HG03064 (cell line): ENCODE measurements around the gene ARHGAP33.

Experiments
- ATAC-seq: cut with Tn5 transposase; IDR thresholded peaks from one replicate; pipeline ENCODE4 v1.9.1; 2021; ENCODE audit warnings: low read depth; ENCODE audit not compliant: unreplicated experiment

Gene ARHGAP33

DNA sequence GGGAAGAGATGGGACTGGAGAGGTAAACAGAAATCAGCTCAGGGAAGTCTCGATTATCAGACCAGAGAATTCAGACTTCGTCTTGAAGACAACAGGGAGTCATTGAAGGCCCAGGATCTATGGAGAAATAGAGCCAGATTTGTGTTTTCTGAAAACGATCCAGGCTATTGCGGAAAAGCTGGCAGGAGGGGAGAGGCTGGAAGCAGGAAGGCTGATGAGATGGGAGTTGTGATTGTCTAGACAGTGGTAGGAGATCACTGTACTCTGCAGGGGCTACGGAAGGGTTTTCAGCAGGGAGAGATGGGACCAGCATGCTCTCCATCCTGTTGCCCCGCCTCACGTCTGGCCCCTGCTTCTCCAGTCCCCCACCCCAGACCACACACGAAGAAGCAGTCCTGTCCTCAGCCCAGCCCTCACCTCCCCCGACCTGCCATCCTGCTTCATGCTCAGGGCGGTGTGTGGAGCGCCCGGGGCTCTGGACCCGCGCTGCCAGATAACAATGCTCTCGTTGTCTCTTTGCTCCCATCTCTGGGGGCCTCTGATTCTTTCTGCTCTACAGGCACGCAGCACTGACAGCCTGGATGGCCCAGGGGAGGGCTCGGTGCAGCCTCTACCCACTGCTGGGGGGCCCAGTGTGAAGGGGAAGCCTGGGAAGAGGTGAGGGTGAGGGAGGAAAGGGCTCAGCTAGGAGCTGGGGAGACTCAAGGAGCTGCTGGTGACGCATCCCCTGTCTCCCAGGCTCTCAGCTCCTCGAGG is 1.9 kb downstream of the ARHGAP33 start:
- no peak for ATAC-seq

DNA sequence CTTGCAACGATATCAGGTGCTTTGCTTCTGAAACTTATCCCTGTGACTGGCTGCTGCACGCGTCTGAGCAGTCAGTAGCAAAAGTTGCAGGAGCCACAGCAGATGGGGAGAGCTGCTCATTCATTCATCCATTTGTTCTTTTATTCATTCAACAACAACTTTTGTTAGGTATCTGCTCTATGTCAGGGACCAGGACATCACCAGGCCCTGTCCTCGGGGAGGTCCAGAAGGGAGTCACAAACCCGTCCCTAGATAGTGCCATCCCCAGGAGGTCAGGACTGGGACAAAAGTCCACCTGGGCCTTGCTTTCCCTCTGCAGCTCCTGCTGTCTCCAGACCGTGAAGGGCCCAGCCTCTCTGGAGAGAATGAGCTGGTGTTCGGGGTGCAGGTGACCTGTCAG is 2.6 kb downstream of the ARHGAP33 start:
- ATAC-seq: no peak

GRCh38 chr19:35779033-35779432 is 3.7 kb downstream of the ARHGAP33 start:
- no peak for ATAC-seq

DNA sequence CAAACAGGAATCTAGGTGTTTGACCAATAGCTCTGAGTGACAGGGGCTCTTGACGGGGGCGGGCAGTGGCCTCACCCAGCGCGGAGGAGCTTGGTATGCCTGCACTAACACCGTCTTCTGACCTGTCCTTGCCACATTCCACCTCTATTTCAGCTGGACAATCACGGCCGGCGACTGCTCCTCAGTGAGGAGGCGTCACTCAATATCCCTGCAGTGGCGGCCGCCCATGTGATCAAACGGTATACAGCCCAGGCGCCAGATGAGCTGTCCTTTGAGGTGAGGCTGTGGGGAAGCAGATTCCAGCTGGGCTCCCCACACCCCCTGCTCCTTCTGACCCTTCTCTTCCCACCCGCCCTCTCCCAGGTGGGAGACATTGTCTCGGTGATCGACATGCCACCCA is 4.7 kb downstream of the ARHGAP33 start:
- ATAC-seq: no peak

DNA sequence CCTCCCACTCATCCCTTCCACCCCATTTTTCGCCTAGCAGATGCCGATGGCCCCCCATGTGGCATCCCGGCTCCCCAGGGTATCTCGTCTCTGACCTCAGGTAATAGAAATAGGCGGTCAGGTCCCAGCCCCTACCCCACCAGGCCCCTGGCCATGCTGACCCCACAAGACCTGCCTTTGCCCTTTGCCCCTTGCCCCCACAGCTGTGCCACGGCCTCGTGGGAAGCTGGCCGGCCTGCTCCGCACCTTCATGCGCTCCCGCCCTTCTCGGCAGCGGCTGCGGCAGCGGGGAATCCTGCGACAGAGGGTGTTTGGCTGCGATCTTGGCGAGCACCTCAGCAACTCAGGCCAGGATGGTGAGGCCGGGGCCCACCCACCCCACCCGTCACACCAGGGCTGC is 5.4 kb downstream of the ARHGAP33 start:
- ATAC-seq: no peak

DNA sequence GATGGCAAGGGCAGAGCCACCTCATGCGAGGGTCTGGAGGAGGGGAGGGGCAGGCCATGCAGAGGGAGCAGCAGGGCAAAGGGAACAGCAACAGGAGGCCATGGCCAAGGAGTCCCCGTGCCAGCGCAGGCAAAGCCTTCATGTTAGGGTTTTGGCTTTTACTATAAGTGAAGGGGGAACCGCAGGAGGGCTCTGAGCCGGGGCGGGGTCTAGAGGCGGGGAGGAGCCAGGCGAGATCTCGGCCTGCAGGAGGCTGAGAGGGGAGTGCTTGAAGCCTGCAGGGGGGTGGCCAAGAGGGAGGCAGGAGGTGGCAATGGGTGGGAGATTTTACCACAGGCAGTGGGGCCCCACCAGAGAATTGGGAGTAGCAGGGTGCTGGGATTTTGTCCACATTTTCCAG is 6.3 kb downstream of the ARHGAP33 start:
- no peak for ATAC-seq

DNA sequence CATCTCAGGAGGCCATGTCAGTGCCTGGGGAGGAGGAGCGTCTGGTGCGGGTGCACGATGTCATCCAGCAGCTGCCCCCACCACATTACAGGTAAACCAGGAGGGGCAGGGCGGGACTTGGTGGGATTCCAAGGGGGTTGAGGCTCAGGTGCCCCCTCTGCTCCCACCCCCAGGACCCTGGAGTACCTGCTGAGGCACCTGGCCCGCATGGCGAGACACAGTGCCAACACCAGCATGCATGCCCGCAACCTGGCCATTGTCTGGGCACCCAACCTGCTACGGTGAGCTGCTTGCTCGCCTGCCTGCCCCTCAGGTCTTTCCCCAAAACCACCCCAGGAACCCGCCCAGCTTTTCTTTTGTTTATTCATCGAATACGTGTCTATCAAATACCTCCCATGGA is 7.2 kb downstream of the ARHGAP33 start:
- ATAC-seq: no peak

- no peak for ATAC-seq
Measured at GRCh38 chr19:35783469-35784434, 8.4 kb downstream of the ARHGAP33 start.

DNA sequence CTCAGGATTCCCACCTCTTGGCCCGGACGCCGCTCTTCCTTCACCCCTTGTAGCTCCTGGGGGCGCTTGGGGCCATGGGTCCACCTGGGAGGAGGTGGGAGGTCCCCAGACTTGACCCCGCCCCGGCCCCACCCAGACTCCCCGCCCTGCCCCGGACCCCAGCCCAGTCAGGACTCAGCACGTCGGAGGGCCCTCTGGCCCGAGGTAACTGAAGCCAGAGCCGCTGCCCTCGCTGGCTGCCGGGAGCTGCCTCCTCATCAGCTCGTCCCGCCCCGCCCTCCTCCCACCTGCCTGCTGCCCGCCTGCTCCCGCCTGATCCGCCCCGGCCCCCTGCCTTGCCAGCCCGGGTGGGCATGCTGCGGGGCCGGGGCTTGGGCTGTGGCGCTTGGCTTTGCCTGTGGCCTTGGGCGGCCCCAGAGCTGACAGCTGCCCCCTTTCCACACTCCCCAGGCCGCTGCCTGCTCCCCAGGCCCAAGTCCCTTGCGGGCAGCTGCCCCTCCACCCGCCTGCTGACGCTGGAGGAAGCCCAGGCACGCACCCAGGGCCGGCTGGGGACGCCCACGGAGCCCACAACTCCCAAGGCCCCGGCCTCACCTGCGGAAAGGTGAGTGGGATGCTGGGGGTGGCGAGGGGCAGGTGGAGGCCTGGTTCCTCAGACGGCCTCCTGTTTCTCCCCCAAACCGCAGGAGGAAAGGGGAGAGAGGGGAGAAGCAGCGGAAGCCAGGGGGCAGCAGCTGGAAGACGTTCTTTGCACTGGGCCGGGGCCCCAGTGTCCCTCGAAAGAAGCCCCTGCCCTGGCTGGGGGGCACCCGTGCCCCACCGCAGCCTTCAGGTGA is 9.4 kb downstream of the ARHGAP33 start:
- ATAC-seq: no peak

DNA sequence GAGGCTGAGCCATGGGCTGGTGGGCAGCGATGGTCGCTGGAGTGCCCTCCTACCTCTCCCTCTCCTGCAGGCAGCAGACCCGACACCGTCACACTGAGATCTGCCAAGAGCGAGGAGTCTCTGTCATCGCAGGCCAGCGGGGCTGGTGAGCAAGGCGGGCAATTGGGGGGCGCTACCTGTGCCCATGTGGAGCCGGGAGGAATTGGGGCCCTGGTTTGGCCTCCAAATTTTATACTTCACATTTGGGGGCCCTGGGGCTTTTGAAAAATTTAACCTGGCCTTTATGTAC is 9.9 kb downstream of the ARHGAP33 start:
- no peak for ATAC-seq

DNA sequence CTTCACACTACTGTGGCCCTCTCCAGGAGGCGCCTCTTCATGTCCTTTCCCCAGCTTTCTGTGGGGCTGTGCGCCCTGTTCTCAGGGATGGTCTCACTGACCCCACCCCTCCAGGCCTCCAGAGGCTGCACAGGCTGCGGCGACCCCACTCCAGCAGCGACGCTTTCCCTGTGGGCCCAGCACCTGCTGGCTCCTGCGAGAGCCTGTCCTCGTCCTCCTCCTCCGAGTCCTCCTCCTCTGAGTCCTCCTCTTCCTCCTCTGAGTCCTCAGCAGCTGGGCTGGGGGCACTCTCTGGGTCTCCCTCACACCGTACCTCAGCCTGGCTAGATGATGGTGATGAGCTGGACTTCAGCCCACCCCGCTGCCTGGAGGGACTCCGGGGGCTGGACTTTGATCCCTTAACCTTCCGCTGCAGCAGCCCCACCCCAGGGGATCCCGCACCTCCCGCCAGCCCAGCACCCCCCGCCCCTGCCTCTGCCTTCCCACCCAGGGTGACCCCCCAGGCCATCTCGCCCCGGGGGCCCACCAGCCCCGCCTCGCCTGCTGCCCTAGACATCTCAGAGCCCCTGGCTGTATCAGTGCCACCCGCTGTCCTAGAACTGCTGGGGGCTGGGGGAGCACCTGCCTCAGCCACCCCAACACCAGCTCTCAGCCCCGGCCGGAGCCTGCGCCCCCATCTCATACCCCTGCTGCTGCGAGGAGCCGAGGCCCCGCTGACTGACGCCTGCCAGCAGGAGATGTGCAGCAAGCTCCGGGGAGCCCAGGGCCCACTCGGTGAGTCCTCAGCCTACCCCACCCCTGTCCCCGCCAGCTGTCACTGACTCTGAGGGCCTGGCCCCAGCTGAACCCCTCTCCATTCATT is 11.2 kb downstream of the ARHGAP33 start:
- ATAC-seq: no peak

DNA sequence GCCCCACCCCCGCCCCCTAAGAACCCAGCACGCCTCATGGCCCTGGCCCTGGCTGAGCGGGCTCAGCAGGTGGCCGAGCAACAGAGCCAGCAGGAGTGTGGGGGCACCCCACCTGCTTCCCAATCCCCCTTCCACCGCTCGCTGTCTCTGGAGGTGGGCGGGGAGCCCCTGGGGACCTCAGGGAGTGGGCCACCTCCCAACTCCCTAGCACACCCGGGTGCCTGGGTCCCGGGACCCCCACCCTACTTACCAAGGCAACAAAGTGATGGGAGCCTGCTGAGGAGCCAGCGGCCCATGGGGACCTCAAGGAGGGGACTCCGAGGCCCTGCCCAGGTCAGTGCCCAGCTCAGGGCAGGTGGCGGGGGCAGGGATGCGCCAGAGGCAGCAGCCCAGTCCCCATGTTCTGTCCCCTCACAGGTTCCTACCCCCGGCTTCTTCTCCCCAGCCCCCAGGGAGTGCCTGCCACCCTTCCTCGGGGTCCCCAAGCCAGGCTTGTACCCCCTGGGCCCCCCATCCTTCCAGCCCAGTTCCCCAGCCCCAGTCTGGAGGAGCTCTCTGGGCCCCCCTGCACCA is 11.9 kb downstream of the ARHGAP33 start:
- no peak for ATAC-seq

DNA sequence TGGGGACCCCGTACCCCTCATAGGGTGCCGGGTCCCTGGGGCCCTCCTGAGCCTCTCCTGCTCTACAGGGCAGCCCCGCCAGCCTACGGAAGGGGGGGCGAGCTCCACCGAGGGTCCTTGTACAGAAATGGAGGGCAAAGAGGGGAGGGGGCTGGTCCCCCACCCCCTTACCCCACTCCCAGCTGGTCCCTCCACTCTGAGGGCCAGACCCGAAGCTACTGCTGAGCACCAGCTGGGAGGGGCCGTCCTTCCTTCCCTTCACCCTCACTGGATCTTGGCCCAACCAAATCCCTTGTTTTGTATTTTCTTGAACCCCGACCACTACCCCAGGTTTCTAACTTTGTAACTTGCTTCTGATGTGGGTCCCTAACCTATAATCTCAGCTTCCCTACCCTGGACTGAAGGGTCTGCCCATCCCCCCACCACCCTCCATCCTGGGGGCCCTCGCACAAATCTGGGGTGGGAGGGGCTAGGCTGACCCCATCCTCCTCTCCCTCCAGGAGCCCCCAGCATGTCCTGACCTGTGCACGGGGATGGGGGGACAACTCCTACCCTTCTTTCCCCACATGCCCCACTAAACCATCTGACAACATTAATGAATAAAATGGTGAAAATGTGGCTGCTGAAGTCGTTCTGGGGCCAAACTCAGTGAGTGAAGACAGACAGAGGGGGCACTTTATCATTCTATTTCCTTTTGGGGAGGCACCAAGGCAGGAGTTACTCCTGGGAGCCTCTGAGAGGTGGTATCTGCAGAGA is 13.0 kb downstream of the ARHGAP33 start:
- ATAC-seq: no peak

GRCh38 chr19:35789195-35789977 is 14.0 kb downstream of the ARHGAP33 start:
- ATAC-seq: no peak

GRCh38 chr19:35789978-35790944 is 14.9 kb downstream of the ARHGAP33 start:
- no peak for ATAC-seq

DNA sequence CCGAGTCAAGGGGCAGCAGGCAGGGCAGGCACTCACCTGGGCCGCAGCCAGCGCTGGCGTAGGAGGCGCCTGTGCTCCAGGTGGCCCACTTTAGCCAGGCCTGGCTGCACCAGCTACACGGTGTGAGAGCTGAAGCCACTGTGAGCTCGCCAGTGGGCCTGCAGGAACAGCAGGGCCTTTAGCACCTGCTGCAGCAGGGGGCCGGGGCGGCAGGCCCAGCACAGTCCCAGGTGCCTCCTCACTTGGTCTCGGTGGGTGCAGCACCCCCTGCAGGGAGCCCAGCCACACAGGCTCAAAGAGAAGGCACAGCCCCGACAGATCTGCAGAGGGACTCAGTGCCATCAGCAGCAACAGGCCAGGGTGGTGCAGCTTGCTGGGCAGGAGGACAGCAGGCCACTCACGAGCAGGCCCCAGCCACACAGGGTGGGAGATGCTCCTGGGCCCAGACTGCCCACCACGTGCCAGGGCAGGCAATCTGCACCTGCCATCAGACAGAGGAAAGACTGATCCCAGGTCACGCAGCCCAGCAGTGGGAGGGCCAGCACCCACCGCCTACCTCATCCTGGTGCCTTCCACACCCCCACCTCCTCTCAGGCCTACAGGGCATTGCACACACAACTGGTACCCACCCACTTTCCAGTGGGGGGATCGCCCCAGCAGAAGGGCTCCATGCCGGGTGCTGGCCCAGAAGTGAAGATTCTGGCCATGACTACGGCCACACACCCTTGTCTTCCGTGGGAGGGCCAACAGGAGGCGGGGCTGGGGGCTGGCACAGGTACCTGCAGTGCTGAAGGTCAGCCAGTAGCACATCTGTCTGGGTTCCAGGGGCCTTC is 15.8 kb downstream of the ARHGAP33 start:
- ATAC-seq: no peak
